ENCODE measurements around the gene RANBP9. TPM values are rescaled to one million over a fixed set of nuclear protein-coding genes. Genes with fewer than 3 reads are reported as not detected.

RANBP9 gene
- total and polyA plus RNA-seq, 2 of the 13 experiments (the other 11 are each of a cell fraction or from before 2014, with no cell fraction given): 26.6 to 30.6 TPM

GRCh38 chr6:13676551-13677156 lies 35.0 kb downstream of the RANBP9 start:
- Histone ChIP-seq H2AFZ (ENCODE audit: low read length) (no peak overlapping the region), H3K4me3 (replicated peaks in 1 of 3; ENCODE audit: insufficient read depth in 1 of 3, low read depth in 2 of 3, low read length in 3 of 3) (no peak overlapping the region), H3K4me2 (ENCODE audit: low read depth, low read length) (no peak overlapping the region), H3K27ac (ENCODE audit: extremely low read length, insufficient read depth, low read length) (no peak overlapping the region), H3K4me1 (ENCODE audit: insufficient read depth, low read length) (peaks cover 47% of the 10 kb centered on the region), H3K36me3 (replicated peaks in 1 of 2; ENCODE audit: control insufficient read depth in 1 of 2, insufficient read depth in 2 of 2, low read length in 2 of 2) (no peaks in the 10 kb centered on the region; a peak in 1 of 5 replicates), H3K9ac (ENCODE audit: insufficient read depth, low read depth, low read length) (no peak overlapping the region), H4K20me1 (ENCODE audit: insufficient read depth, low read length) (peaks cover 4% of the 10 kb centered on the region), H3K9me3 (ENCODE audit: low read length) (peaks cover 14% of the 10 kb centered on the region), H3K27me3 (ENCODE audit: control insufficient read depth in 1 of 2, insufficient read depth in 2 of 2, low read length in 2 of 2) (no peaks in the 10 kb centered on the region), H3K79me2 (ENCODE audit: insufficient read depth, low read length) (peaks cover 100% of the 10 kb centered on the region)
- CTCF ChIA-PET (ENCODE audit: low intra/inter-chr PET ratio, low total read pairs): no interaction called here
- WGBS (ENCODE audit: low lambda C conversion rate): 97% methylated on average over 3 of the region's 3 CpGs
- no peak for FAIRE-seq
- in situ Hi-C loops (cut with HindIII; ENCODE audit: extremely low pct_ligation_motif_present, low pct_unique_long_range_greater_than_20kb) (no loop called here), intact Hi-C loops (cut with micrococcal nuclease; ENCODE audit: unreplicated experiment) (loop anchor here (5.0 kb wide), 1 partner anchor 34 kb away; no protein-coding TSS in a partner anchor)
- TF ChIP-seq MAX (IDR thresholded peaks at IDR 0.05) (no peak), ZNF574 (CRISPR knock-in tag; IDR thresholded peaks at IDR 0.05) (no peak), ZNF703 (CRISPR knock-in tag; IDR thresholded peaks at IDR 0.05; ENCODE audit: borderline replicate concordance) (no peak), AGO1 (IDR thresholded peaks at IDR 0.05; ENCODE audit: low read depth, low read length, poor library complexity, severe bottlenecking) (no peak), ZNF33A (CRISPR knock-in tag; IDR thresholded peaks at IDR 0.05; ENCODE audit: borderline replicate concordance) (no peak), SIX4 (CRISPR knock-in tag; IDR thresholded peaks at IDR 0.05) (no peak), ZSCAN5A (CRISPR knock-in tag; IDR thresholded peaks at IDR 0.05; ENCODE audit: borderline replicate concordance) (no peak), MIER3 (CRISPR knock-in tag; IDR thresholded peaks at IDR 0.05; ENCODE audit: borderline replicate concordance) (no peak), POLR2A (IDR thresholded peaks at IDR 0.05; ENCODE audit: insufficient read depth in 1 of 2, low read depth in 2 of 2, low read length in 2 of 2) (no peak), PREB (CRISPR knock-in tag; IDR thresholded peaks at IDR 0.05) (no peak), TOPORS (CRISPR knock-in tag; IDR thresholded peaks at IDR 0.05) (no peak), ZNF83 (CRISPR knock-in tag; IDR thresholded peaks at IDR 0.05; ENCODE audit: borderline replicate concordance) (no peak), ZNF780A (CRISPR knock-in tag; IDR thresholded peaks at IDR 0.05) (no peak), MYPOP (CRISPR knock-in tag; IDR thresholded peaks at IDR 0.05) (no peak), SATB2 (CRISPR knock-in tag; IDR thresholded peaks at IDR 0.05) (no peak), ZNF75D (CRISPR knock-in tag; IDR thresholded peaks at IDR 0.05; ENCODE audit: borderline replicate concordance) (no peak), NFIB (CRISPR knock-in tag; IDR thresholded peaks at IDR 0.05; ENCODE audit: borderline replicate concordance) (no peak), ZNF20 (CRISPR knock-in tag; IDR thresholded peaks at IDR 0.05) (no peak), ZNF335 (CRISPR knock-in tag; IDR thresholded peaks at IDR 0.05) (no peak)
- no peak for DNase-seq (ENCODE audit: low spot score)
- no peak for ATAC-seq
- BruUV-seq (replicated peaks): no TSS peak
- POLR2A ChIA-PET: interaction anchor here (1.2 kb wide), 1 partner anchor 102 kb away, joined by 4 read pairs; the partner anchor contains the start of gene SIRT5
